ENCODE results near the gene ZNHIT3. TPM values are rescaled to one million over a fixed set of nuclear protein-coding genes. Genes with fewer than 3 reads are reported as not detected.

Gene ZNHIT3
- total RNA-seq, 2 donors from 2014 or later, result 21.1 to 32.4 TPM

GRCh38 chr17:36494674-36495073 lies 8.2 kb downstream of the ZNHIT3 start:
- H3K36me3 ChIP-seq (replicated peaks in 1 of 2; ENCODE audit: insufficient read depth in 1 of 2, low read depth in 2 of 2), result peaks cover 4 to 19% of the 10 kb centered on the region in 2 donors

DNA sequence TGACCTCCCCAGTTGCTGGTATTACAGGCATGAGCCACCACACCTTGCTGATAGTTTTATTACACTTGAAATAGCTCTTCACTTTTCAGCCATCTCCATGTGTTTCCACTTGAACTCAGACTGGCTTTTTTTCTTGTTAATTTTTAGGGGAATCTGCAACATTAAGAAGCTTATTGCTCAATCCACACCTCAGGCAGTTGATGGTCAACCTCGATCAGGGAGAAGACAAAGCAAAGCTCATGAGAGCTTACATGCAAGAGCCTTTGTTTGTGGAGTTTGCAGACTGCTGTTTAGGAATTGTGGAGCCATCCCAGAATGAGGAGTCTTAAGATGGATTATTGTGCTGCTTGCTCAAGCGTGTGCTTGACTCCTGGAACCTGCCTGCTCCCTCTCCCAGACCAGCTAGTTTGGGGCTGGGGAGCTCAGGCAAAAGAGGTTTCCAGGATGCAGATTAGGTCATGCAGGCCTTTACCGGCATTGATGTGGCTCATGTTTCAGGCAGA lies 8.6 kb downstream of the ZNHIT3 start:
- WGBS, 2 donors, result 75 to 89% methylated on average over 3 of the region's 3 CpGs
- DNase-seq, result no peak
- Histone ChIP-seq H3K4me3 (no peak overlapping the region), H3K36me3 (replicated peaks in 1 of 2; ENCODE audit: insufficient read depth in 1 of 2, low read depth in 2 of 2) (peaks cover 4 to 19% of the 10 kb centered on the region in 2 donors), H3K4me1 (peaks cover 7% of the 10 kb centered on the region), H3K9me3 (no peaks in the 10 kb centered on the region), H3K27me3 (no peaks in the 10 kb centered on the region), H3K27ac (no peak overlapping the region)
- intact Hi-C loops (cut with DNase I), result no loop called here
- ATAC-seq, result no peak
- TF ChIP-seq POLR2A (IDR thresholded peaks at IDR 0.05), result no peak
- TF ChIP-seq CTCF (IDR thresholded peaks at IDR 0.05), result no peak

More at GRCh38 chr17:36494674-36495073, 8.2 kb downstream of the ZNHIT3 start:
- ATAC-seq (no peak), DNase-seq (no peak)
- Histone ChIP-seq H3K27ac (no peak overlapping the region), H3K27me3 (no peaks in the 10 kb centered on the region), H3K9me3 (no peaks in the 10 kb centered on the region), H3K4me3 (no peak overlapping the region), H3K4me1 (peaks cover 7% of the 10 kb centered on the region)
- intact Hi-C loops (cut with DNase I), result no loop called here
- WGBS, 2 donors, result 43 to 50% methylated on average over 5 of the region's 5 CpGs
- no peak for TF ChIP-seq CTCF (IDR thresholded peaks at IDR 0.05)
- TF ChIP-seq POLR2A (IDR thresholded peaks at IDR 0.05), result no peak

GRCh38 chr17:36496018-36496789 lies 9.7 kb downstream of the ZNHIT3 start:
- Histone ChIP-seq H3K36me3 (replicated peaks in 1 of 2; ENCODE audit: insufficient read depth in 1 of 2, low read depth in 2 of 2) (peaks cover 4 to 19% of the 10 kb centered on the region in 2 donors), H3K4me3 (no peak overlapping the region), H3K27ac (no peak overlapping the region), H3K9me3 (no peaks in the 10 kb centered on the region), H3K4me1 (peaks cover 7% of the 10 kb centered on the region), H3K27me3 (no peaks in the 10 kb centered on the region)
- WGBS, 2 donors, result 95 to 96% methylated on average over 9 of the region's 9 CpGs
- TF ChIP-seq CTCF (IDR thresholded peaks at IDR 0.05) (no peak), POLR2A (IDR thresholded peaks at IDR 0.05) (no peak)
- intact Hi-C loops (cut with DNase I), result no loop called here
- DNase-seq (no peak), ATAC-seq (no peak)

GRCh38 chr17:36498155-36498554 lies 11.7 kb downstream of the ZNHIT3 start:
- Histone ChIP-seq H3K27ac (no peak overlapping the region), H3K36me3 (replicated peaks in 1 of 2; ENCODE audit: insufficient read depth in 1 of 2, low read depth in 2 of 2) (peaks cover 4 to 18% of the 10 kb centered on the region in 2 donors), H3K9me3 (no peaks in the 10 kb centered on the region), H3K27me3 (no peaks in the 10 kb centered on the region), H3K4me3 (no peak overlapping the region), H3K4me1 (peaks cover 7% of the 10 kb centered on the region)
- no peak for TF ChIP-seq POLR2A (IDR thresholded peaks at IDR 0.05)
- no peak for TF ChIP-seq CTCF (IDR thresholded peaks at IDR 0.05)
- ATAC-seq, result no peak
- intact Hi-C loops (cut with DNase I), result no loop called here
- WGBS, 2 donors, result 85 to 89% methylated on average over 7 to 9 of the region's 9 CpGs
- no peak for DNase-seq
